A673 (cell line): ENCODE measurements around the gene BCL2.

ENCODE experiments used
- EZH2 ChIP-seq: fragments of 200-600 bp; sonication (generic); IDR thresholded peaks from 2 replicates; pipeline ENCODE4 v1.6.1; 2017; ENCODE audit warnings: borderline replicate concordance, low read depth, mild to moderate bottlenecking, mixed read lengths, antibody characterized with exemption, low read length; ENCODE audit not compliant: poor library complexity, severe bottlenecking
- TF ChIP-seq, protein P1 (sequence below): fragments of 300-800, 200-600 bp; sonication (generic); conservative IDR thresholded peaks from 2 replicates; pipeline ENCODE4 v1.5.1; 2017; ENCODE audit warnings: low read depth, mild to moderate bottlenecking, antibody characterized with exemption, low read length, moderate library complexity, mixed read lengths

DNA sequence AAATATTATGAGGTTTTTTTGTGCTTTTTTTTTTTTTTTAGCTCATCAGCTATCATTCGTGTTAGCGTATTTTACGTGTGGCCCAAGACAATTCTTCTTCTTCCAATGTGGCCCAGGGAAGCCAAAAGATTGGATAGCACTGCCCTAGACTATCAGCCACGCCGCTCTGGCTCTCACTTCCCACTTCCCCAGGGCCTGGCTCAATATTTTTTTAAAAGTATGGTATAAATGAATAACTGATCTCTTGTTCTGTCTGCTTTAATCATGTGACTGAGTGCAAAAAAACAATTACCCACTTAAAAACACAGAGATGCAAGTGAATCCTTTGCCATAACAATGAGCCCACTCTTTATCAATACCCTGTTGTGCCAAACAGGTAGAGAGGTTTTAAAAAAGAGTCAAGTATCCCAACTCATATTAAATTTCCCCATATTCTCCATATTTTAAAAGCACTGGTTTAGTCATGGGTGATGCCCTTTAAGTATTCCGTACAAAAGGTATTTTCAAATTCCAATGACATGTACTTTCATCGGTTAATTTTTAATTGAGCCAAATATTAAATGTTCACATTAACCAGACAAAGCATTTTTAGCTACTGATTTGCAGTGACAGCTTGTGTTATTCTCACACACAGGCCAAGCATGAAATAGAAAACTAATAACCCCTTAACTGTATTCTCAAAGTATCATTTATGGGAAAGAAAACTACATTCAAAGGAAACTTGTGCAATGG is 12.6 kb downstream of the BCL2 start:
- TF ChIP-seq, protein P1, sequence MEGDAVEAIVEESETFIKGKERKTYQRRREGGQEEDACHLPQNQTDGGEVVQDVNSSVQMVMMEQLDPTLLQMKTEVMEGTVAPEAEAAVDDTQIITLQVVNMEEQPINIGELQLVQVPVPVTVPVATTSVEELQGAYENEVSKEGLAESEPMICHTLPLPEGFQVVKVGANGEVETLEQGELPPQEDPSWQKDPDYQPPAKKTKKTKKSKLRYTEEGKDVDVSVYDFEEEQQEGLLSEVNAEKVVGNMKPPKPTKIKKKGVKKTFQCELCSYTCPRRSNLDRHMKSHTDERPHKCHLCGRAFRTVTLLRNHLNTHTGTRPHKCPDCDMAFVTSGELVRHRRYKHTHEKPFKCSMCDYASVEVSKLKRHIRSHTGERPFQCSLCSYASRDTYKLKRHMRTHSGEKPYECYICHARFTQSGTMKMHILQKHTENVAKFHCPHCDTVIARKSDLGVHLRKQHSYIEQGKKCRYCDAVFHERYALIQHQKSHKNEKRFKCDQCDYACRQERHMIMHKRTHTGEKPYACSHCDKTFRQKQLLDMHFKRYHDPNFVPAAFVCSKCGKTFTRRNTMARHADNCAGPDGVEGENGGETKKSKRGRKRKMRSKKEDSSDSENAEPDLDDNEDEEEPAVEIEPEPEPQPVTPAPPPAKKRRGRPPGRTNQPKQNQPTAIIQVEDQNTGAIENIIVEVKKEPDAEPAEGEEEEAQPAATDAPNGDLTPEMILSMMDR, result no peak
- no peak for TF ChIP-seq EZH2
